Posterior cingulate gyrus (tissue), 11 donors: ENCODE measurements around the gene RNF25.
"Not testable (repeated sequence)": the region's sequence is repeated elsewhere in the genome, so short reads cannot be mapped to it uniquely, and the experiment has no call there.

Experiments used
- DNase-seq, 10 donors: peaks; one replicate each; pipeline versions ENCODE4 v3.0.0 to v3.0.0-alpha.2; 2020 to 2021; ENCODE audit warnings: mixed read lengths in 3 of 10
- intact Hi-C: fragments of 100-400 bp; cut with DNase I; formaldehyde crosslinking; loops from one replicate; pipeline ENCODE4 v1.15.1; 2023

RNF25 gene

GRCh38 chr2:218687400-218688060 is 15.7 kb upstream of the RNF25 start:
- intact Hi-C loops, result not testable (repeated sequence)
- peak in 3 of 10 donors; percentile 36 to 48 (median 48) for DNase-seq

- intact Hi-C loops, result no loop called here
- no peak for DNase-seq
Measured at GRCh38 chr2:218680061-218680460, 8.3 kb upstream of the RNF25 start.

DNA sequence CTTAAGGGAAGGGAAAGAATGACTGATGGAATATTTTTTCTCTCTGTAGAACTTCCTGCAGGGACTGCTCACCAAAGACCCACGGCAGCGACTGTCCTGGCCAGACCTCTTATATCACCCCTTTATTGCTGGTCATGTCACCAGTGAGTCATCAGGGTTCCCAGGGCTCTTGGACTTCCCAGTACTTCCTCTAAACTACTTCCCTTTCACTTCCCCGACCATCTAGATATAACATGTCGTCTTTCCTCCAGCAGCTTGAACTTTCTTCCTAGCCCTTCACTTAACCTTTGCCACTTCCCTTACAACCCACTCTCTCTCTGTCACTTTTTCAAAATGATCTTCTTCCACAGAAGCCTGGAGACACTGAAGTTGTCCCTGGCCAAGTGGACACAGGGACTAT is 7.3 kb upstream of the RNF25 start:
- DNase-seq, result no peak
- intact Hi-C loops, result no loop called here

GRCh38 chr2:218671097-218671653 is 627 bp downstream of the RNF25 start:
- DNase-seq, result no peak
- intact Hi-C loops, result loop anchor here (1.0 to 5.0 kb wide), 2 partner anchors 12 to 41 kb away; partner anchors contain the start of genes BCS1L, TTLL4 and ZNF142

DNA sequence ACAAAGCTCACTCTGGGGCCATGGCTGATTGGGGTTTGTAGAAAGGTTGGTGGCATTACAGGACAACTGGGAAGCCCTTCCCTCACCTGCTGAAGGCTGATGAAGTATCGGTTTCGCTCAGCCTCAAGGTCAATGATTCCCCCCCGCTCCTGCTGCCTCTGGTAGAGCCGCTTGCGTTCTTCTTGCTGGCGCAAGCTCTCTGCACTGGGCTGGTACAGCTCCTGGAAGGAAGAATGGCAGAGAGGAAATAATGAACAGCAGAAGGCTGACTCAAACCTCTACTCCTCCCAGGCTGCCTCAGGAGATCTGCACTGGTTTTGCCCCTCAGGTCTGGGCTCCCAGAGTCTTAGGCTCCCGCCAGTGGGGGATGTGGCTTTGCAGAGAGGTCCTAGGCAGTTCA is 7.1 kb downstream of the RNF25 start:
- intact Hi-C loops, result no loop called here
- DNase-seq, result peak in 1 of 10 donors; percentile 63

DNA sequence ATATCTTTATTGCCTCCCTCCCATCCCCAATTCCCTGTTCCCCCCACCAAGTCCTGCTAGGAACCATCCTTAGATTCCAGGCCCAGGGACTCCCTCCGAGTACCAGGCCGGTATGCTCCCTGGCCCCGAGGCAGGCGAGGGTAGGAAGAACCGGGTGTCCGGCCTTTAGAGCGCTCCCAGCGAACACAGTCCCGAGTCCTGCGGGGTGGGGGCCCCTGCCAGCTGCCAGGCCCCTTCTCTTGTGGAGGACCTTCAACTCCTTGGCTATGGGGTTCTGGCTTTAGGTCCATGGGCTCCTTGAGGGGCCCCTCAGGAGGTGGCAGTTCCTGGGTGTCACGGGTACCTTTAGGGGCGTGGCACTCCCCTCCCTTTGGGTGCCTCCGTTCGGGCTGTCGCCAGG is 7.9 kb downstream of the RNF25 start:
- DNase-seq, result no peak
- intact Hi-C loops, result no loop called here

DNA sequence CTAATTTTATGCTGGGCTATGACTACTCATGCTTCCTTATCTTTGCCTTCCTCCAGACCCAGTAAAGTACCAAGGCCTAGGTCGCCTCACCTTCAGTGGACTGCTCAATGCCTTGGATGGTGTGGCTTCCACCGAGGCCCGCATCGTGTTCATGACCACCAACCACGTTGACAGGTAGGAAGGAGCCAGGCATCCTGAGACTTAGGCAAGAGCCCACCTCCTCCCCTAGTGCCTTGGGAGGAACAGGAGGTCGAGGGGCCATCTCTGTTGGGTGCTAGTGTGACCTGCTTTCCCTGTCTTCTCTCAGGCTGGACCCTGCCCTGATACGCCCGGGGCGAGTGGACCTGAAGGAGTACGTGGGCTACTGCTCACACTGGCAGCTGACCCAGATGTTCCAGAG is 9.0 kb downstream of the RNF25 start:
- peak in 1 of 10 donors; percentile 72 for DNase-seq
- intact Hi-C loops, result no loop called here

GRCh38 chr2:218662377-218662776 is 9.4 kb downstream of the RNF25 start:
- DNase-seq, result peak in 1 of 10 donors; percentile 59
- intact Hi-C loops, result no loop called here

- DNase-seq, result peak in 2 of 10 donors; percentile 5 to 65
- intact Hi-C loops, result loop anchor here (1.0 kb wide), 1 partner anchor 11 kb away; no protein-coding TSS in a partner anchor
Measured at GRCh38 chr2:218659988-218660358, 11.8 kb downstream of the RNF25 start.

DNA sequence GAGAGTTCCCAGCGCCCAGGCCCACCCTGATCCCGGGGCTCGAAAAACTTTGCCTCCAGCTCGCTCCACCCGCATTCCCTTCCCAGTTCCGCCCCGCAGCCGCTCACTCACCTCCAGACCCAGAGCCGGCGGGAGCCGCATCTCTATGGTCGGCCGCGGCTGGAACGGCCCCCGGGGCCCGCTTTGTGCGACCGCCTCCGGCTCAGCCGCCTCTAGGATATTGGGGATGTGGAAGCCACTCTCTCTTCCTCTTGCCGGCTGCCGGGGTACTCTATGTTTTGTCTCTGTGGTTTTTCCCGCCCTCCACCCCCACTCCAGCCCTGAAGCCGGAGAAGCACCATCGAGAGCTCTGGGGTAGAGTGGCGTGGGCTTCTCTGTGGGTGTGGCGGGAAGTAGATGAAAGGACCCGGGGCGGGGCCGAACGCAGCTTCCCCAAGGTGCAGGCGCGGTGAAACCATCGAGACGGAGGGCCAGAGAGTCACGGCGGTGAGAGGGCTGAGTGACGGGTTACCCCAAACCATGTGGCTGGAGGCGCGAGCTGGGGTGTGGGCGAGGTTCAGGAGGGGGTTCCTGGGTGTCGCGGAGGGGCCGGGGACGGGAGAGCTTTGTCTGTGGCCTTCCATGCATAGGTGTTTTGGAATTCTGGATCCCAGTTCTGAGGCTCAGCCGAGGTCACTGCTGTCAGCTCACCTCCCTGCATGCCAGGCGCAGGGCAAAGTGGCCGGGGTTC is 12.4 kb downstream of the RNF25 start, which contains the start of the genes BCS1L and ZNF142:
Gene BCS1L, plus strand, starts transcription at position 426 of the 730 bp plus-strand sequence. CDS start 1,305 bp downstream, outside the sequence.
Gene ZNF142, minus strand, starts transcription at position 366 of the 730 bp plus-strand sequence. CDS start 3,194 bp downstream, outside the sequence.
- DNase-seq, result peak; percentile 88 to 99 (median 95)
- intact Hi-C loops, result loop anchor here (1.0 kb wide), 1 partner anchor 12 kb away; no protein-coding TSS in a partner anchor

GRCh38 chr2:218658671-218659257 is 13.0 kb downstream of the RNF25 start:
- DNase-seq, result peak in 1 of 10 donors; percentile 60
- intact Hi-C loops, result loop anchor here (1.0 kb wide), 1 partner anchor 13 kb away; no protein-coding TSS in a partner anchor

DNA sequence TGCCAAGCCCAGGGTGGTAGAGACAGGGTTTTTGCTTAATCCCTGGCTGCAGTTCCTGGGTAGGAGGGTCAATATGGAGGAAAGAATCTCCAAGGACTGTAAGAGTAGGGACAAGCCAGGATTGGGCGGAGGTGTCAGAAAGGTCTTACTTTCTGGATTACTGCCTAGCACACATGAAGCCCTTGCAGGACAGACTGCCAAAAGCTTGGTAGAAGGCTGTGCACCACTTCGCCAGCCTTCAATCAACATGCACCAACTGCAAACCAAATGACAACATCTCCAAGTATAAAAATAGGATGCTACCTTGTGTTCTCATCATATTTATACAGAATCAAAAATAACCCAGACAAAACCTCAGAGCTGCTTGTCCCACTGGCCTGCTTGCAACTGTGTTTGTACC is 16.1 kb downstream of the RNF25 start:
- DNase-seq, result no peak
- intact Hi-C loops, result no loop called here

- no peak for DNase-seq
- intact Hi-C loops, result loop anchor here (1.0 kb wide), 1 partner anchor 242 kb away; no protein-coding TSS in a partner anchor
Measured at GRCh38 chr2:218648787-218649100, 23.1 kb downstream of the RNF25 start.

DNA sequence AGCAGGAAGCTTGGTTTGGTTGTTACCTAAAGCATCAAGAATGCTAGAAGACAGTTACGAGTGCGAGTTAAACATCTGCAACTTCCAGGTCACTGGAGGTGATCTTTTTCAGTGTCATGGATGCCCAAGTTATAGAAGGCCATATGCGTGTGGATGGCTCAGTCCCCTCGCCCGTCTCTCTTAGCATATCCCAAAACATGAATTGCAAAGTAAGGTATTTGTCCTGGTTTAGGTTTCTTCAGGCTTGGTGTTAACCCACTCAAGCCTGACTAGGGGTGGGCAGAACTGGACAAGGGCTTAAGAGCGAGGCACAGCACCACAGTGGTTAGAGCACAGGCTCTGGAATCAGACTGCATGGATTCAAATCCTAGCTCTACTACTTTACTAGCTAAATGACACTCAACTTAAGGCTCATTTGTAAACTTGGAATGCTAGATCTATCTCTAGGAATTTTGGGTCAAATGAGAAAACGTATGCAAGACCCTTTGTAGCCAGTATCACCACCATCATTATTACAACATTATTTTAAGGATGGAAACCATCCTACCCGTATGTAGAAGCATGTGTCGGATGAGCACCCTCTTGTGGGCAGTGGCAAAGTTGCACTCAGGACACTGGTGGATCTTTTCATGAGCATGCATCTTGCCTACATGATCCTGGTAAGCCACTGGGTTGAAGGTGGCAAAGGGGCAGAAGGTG is 23.6 kb downstream of the RNF25 start:
- intact Hi-C loops, result loop anchor here (1.0 kb wide), 1 partner anchor 242 kb away; no protein-coding TSS in a partner anchor
- peak in 9 of 10 donors; percentile 36 to 91 (median 42) for DNase-seq

DNA sequence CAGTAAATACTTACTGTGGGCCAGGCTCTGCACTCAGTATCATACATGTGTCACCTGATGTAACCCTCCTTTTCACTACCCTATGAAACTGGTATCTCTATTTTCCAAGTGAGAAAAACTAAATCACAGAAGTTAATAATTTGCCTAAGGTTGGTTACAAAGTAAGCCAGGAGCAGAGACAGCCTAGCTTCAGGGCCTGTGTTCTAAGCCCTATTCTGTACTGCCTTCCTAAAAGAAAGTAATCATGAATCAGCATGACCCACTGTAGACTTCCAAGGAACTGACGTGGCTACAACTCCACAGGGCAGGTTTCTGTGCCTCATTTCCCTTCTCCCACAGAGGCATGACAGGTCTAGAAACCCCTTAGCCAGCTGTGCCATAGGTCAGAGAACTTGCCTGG is 26.7 kb downstream of the RNF25 start:
- intact Hi-C loops, result no loop called here

DNA sequence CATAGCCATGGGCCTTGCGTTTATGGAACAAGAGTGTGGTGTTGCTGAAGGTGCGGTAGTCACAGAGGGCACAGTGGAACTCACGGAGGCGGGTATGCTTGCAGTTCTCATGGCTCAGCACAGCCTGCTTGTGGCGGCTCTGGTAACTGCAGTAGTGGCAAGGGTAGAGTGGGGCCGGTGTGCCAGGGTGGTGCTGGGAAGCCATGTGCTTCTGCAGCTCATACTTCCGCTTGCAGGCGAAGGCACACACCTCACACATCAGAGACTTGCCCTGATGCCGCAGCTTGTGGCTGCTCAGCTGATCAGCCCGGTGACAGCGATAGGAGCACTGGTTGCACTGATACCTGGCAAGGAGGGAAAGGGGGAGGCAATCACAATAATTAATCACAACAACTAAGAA is 27.1 kb downstream of the RNF25 start:
- intact Hi-C loops, result no loop called here
- peak in 1 of 10 donors; percentile 74 for DNase-seq

More for the DNA sequence above, 26.7 kb downstream of the RNF25 start:
- no peak for DNase-seq

DNA sequence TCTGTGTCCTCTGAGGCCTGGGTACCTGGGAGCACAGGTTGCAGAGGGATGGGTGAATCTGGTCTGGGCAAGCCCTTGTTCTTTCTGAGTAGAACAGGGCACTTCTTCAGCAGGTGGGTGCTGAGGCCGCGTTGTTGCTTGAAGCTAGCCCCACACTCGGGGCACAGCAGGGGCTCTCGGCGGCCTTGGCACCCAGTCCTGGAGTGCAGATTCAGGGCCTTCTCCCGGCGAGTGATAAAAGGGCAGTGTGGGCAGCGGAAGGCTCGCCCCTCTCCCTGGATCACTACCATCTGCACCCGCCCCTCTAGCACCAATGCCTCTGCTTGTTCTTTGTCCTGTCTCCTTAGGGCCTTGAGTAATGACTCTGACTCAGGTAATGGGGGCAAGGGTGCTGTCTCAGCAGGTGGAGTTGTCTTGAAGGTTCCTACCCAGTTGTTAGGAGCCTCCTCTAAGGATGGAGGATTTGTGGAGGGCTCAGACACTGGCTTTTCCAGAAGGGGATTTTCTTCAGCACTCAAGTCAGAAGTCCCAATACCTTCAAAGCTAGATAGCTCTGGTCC is 28.0 kb downstream of the RNF25 start:
- DNase-seq, result peak in 1 of 10 donors; percentile 55
- intact Hi-C loops, result no loop called here

DNA sequence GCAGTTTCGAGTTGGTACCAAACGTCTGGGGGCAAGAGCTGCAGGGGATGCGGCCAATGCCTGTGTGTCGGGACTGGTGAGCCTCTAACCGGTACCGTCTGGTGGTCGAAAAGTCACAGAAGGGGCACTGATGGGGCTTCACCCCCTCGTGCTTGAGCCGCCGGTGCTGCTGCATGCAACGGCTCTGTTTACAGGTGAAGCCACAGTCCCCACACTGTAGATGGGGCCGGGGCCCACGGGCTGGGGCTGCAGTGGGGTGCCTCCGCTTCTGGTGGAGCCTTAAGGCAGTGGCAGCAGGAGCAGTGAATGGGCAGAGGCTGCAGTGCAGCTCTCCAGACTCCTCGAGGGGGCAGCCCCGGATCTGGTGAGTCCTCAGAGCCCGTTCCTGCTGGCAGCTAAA is 29.0 kb downstream of the RNF25 start:
- DNase-seq, result peak in 1 of 10 donors; percentile 74
- intact Hi-C loops, result no loop called here

DNA sequence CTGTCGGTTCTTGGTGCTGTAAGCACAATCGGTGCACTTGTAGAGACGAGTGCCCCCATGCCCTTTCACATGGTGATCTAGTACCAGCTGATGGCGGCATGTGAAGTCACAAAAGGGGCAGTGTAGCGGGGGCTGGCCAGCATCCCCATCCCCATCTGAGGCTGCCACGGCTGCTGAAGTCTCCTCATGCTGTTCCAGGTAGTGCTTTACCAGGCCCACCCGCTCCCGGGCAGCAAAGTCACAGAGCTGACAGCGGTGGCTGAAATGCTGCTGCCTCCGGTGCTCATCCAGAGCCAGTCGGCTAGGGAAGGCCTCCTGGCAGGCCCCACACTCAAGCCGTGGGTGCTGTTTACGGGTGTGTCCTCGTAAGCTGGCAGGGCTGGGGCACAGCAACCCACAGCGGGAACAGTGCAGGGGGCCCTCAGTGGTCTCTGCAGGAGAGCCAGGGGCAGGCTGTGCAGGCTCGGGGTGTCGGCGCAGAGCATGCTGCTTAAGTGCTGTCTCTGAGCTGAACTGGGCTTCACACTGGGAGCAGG is 29.6 kb downstream of the RNF25 start:
- DNase-seq, result peak in 1 of 10 donors; percentile 65
- intact Hi-C loops, result no loop called here
